NCI-H526 (cell line): ENCODE results near the gene STK39.

Experiments used
- DNase-seq, 2 experiments: peaks; one replicate each; lab custom pipeline; 2025; lab: John Stamatoyannopoulos, UW

The STK39 gene

DNA sequence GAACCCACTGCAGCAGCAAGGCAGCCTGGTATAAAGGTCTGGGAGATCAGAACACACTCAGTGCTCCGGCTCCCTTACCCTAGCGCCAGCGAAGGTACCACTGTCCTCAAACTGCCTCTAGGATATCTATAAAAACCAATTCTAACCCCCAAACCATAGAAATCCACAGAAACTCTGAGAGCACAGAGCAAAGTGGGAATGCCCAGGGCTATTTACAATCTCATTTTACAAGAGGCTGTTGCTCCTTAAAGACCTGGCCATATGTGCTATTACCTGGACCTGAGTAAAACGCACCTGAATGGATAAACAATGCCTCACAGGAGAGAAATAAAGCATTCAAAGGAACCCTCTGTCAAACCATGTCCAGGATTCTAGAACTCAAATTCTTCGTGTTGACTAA lies 4.3 kb downstream of the STK39 start:
- peak; percentile 16 to 61 for DNase-seq

DNA sequence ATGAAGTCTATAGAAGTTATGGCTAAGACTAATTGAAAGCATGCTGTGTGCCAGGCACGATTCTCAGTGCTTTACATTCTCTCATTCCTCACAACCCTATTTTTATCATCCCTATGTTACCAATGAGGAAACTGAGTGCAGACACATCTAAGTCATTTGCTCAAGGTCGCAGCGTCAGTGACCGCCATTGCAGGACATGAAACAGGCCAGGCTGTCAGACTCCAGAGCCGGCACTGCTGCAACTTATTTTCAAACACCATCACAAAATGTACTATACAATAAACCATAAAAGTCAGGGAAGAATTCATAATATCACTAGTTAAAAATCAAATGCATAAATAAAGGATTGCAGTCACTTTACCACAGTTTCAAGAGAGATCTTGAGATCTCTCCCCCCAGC lies 5.6 kb downstream of the STK39 start:
- DNase-seq = no peak

DNA sequence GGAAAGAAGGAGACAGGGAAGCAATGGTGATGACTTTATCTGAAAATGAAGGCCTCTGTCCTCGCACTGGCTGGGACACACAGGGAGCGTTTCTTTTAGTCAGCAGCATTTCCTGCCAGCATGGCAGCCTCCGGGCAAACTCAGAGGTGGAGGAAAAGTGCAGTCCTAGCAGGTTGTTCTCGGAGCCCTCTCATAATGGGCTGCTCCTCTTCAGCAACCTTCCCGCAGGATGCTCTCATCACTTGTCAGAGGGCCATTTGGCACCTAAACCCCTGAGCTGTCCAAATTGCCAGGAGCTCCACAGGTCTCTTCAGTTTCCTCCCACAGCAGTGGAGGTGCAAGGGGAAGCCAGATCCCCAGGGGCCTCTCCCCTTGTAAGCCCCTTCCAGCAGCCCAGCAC lies 6.2 kb downstream of the STK39 start:
- DNase-seq = no peak

DNA sequence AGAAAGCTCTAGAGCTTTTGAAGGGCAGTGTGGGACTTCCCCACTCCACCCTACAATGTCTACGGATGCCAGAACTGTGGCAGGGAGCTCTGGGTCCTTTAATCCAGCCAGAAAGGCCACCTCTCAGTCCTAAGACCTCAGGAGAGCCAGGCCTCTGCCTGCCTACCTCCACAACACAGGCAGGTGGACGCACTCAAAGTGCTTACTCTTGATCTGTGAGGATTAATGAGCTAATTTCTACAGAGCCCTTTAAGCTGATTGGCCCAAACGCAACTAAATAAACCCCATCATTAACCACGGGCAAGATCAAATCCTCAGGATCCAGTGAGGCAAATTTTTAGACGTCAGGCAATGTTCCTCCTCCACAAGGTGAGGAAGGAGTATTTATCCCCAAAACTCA lies 8.1 kb downstream of the STK39 start:
- no peak for DNase-seq

DNA sequence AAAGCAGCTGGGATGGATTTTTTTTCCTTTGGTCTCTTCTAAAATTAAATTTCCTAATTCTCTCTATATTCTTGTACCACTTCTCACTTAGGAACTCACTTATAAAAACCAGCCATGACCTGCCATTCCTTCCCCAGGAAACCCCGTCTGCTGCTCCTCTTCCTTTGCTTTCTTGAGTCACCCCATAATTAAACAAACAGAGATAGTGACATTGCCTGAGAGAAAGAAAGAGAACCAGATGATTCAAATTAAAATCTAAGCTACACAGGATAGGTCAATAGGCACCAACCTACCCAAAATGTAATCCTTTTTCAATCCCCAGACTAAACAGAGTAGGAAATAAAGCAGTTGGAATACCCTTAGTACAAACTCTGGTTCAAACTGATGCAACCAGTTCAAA lies 9.7 kb downstream of the STK39 start:
- no peak for DNase-seq

DNA sequence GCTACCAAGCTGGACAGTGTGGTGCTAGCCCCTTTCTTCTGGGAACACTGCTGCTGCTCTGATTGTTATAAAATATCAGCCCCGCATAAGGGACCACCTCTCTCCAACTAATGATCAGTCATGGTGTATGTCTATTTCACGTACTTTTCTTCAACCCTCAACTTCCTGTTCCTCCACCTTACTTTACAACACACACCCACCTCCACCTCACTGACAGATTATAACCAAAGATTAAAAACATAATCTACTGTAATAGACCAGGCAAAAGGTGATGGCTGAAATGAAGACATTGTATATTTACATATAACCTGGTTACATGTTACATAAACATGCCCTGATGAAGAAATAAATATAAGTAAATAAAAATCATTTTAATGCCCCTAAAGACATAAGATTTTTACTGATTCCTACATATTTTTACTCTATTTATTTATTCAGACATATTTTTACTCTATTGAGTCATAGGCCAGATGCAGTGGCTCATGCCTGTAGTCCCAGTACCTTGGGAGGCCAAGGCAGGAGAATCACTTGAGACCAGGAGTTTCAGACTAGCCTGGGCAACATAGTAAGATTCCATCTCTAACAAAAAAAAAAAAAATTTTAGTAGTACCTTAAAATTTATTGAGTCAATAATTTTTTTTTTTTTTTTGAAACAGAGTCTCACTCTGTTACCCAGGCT lies 12.8 kb downstream of the STK39 start:
- no peak for DNase-seq

DNA sequence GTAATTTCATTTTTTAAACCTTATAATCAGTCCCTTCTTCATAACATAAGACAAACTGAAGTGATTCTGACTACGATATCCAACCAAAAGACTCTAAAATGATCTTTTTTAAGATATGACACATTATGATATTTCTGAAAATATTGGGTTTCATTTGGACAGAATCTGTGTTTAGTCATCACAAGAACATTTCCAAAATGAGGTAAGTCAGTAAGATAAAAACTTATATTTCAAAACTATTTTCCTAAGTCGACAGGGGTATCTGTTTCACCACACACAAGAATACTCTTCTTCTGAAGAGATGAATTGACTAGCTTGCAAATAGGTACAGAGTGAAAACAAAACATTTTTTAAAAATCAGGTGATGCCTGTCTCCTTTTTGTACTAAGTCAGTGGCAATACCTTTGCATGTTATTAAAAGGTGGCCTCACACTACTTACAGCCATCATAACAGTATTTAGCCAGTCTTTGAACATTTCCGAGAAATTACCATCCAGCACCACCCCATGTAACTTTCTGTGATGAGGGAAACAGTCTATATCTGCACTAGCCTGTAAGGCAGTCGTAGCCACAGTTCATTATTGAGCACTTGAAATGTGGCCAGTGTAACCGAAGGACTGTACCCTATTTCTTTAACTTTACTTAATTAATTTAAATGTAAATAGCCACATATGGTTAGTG lies 13.5 kb downstream of the STK39 start:
- no peak for DNase-seq

DNA sequence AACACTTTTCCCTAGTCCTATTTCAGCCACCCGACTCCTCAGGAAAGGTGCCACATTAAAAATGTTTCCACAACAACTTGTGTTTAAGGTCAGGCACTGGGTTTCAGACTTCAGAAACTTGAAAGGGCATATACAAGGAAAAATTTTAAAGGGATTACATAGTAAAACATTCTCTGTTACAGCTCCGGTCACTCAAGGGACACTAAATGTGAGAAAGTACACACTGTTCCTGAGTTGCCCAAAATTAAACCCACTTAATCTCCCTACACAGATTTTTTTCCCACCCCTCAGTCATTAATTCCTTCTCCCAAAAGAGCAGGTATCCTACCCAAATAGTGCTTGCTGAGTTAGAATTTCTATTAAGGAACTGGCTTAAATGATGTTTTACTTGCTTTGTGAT lies 14.2 kb downstream of the STK39 start:
- no peak for DNase-seq

DNA sequence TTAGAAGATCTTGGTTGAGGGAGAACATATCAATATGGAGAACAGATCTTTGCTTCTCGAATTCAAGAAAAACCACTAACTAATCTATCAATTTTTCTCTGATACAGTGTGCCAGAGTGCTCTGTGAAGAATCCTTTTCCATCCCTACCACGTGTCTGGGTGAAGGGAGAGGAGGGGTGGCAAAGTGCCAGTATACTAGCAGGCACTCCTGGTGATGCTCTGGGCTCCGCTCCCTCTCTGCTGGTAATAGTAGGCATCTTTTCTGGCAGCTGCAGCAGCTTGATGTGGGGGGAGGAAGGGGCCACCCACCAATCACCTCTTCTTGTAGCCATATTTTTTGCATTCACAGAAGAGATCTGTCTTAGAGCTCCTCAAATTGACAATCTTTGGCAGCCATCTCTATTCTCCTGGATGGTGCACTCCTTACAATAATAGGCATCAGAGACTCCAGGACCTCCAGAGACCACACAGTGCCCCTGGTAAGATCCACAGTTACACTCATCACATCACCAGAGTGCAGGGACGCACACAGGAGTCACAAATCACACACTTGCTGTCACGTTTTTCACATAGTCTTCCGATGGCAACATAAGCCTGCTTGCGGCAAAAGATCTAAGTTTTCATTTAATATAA lies 15.7 kb downstream of the STK39 start:
- no peak for DNase-seq

DNA sequence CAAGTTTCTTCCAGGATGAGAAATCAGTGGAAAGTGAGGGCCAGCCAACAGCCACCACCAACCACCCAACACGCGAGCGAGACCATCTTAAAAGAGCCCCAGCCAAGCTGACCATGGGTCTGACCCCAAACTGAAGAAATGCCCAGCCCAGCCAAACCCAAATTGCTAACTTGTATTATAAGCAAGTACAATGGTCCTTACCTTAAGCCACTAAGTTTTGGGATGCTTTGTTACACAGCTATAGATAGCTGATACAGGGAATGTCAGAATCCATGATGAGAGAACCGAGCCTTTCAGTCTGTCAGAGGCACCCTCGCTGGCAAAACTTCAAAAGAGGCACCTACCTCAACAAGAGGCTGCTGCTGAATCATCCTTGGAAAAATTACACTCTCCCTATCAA lies 17.0 kb downstream of the STK39 start:
- DNase-seq = no peak

DNA sequence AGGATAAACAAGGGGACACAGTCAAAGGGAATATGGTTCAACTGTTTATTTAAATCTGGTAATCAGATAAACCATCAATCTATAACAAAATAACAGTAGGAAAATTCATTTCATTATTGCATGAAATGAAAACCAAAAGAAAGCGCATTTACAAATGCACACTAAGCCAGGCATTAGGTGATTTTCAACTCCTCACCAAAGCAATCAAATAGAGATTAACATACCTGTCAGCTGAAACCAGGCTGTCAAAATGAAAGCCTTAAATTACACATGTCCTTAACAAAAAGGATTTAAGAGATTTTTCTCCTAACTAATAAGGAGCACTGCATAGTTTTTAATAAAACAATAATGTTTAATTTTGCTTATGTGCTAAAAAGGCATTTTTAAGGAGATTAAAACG lies 23.0 kb downstream of the STK39 start:
- peak in 1 of 2 experiments; percentile 29 for DNase-seq

DNA sequence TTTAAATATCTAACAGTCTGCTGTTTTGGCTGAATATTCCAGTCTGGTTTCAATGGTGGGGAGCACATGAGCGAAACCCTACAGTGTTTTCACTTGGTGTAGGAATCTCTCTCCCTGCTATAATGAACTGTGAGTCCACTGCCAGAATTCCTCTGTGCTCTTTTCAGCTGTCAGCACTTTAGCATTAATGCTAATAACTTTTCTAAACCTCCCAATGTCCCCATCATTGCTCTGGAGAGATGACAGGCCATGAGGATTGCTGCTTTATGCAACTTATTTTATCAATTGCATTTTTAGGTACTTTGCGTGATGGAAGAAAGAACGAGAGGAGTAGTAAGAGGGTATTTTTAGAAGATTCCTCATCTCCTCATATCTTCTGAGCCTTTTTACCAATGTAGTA lies 25.3 kb downstream of the STK39 start:
- DNase-seq = no peak

DNA sequence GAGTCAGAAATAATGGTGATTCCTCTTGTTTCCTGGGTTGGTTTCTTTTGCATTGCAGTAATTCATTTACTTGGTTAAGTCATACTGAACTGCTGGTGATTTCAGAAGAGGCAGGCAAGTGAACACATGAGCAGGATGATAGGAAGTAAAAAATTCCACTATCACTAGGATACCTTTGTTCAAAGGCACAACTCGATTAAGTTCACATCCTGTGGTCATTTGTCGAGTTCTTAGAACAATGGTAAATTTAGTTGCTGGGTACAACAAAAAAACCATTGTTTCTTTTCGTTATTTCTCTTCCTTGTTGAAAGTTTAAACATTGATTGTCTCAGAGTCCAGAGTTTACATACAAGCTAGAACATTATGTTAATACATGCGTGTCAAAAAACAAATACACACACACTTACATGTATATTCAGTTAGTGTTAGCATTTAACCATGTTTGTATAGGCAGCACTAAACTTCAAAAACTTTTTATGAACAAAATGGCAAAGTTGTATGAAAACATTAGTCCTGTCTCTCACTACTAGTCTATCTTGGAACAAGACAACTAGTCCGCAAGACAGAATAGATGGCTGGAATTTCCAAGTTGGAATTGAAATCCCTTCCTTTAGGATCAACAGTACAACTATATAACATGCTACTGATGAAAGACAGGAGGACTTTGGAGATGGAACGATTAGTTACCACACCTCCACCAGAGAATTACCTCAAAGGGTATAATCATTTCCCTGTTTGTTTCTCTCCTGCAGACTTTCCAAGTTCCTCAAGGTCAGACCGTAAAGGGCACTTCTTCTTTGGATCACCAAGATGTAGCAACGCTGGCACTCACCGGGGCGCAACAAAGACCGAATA lies 26.2 kb downstream of the STK39 start:
- no peak for DNase-seq

DNA sequence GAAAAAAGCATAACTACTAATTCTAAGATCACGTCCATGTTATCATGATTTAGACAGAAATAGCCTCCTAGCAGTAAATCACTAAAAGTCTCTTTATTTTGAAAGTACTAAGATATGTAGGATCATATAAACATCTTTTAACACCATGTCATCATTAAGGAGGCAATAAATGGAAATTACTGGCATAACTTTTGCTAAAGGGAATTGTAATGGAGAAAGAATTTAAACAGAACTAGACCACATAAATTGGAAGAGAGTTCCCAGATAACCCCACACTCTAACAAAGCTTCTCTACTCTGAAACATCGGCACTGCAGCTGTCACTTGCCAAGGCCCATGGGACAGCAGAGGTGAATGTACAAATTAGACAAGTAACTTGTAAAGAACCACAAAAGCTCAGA lies 29.5 kb downstream of the STK39 start:
- DNase-seq = no peak

DNA sequence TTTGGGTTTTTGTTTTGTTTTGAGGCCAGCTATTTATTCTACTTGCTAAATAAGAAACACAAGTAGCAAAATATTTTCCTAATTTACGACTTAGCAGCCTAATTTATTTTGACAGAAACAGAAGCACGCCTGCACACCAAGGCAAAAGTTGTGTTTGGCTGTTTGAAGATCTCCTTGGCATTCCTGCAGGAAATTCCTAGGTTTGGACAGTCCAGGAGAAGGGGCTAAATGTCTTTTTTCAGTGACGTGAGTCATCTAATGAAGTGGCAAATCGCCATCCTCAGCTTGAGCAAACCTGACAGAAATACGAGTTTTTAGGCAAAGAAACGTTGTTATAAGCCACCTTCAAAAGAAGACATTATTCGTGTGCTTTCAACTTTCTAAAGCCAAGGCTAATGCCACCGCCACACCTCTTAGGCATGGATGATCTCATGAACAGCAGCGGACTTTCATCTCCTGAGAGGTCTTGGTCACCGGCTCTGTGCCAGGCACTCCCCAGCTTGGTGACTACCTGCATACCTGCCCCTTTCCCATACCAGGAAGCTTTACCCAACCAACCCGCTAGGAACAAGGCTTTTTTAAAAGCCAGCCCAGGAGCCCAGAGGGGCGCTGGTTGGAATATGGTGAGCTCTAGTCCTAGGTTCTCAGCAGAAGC lies 30.9 kb downstream of the STK39 start:
- no peak for DNase-seq

DNA sequence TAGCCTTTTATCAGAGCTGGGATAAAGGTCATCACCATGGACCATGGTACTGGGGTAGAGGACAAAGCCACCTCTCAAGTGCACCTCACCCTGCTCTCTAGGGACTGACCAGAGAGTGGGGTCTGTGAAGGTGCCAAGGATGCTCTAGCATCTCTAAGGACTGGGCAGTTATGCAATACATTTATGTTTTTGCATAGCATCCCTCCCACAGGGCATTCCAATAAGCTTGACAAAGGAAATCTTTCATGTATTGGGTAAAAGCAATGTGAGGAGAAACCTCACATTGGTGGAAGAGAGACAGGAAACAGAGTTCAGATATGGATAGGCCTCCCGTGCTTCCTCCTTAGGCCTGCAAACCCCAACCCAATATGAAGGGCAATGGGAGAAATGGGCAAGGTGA lies 31.6 kb downstream of the STK39 start:
- DNase-seq = no peak

DNA sequence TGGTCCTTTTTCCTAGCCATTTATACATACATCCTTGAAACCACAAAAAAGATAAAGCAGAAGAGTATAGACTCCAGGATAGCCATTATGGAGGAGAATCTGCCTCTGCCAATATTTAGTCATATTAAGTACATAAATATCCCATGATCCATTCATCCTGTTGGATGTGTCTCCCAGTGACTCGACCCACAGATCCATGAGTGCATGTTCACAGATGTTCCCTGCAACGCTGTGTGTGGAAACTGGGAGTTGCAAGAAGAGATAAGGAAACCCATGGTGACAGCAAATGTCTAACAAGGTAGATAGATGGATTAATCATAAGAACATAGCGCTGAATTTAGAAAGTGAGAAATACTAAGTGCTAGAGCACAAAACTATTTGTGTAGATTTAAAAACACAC lies 34.5 kb downstream of the STK39 start:
- DNase-seq = no peak

DNA sequence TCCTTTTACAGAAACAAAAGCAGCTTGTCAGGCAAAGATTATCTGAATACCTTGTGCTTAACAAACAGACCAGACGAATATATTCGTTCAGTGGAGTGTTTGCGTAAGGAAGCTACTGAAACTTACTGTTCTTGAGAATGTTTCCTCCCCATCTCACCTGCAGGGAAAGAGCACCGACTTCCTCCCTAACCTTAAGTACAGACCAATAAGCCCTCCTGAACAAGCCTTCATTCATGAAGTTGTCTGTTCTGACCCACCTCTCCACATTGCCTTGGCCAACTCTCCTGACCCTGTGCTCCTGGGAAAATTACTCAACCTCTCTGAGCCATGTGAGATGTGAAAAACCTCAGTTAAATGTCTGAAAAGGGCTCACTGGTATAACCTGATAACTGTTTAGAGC lies 35.2 kb downstream of the STK39 start:
- no peak for DNase-seq

DNA sequence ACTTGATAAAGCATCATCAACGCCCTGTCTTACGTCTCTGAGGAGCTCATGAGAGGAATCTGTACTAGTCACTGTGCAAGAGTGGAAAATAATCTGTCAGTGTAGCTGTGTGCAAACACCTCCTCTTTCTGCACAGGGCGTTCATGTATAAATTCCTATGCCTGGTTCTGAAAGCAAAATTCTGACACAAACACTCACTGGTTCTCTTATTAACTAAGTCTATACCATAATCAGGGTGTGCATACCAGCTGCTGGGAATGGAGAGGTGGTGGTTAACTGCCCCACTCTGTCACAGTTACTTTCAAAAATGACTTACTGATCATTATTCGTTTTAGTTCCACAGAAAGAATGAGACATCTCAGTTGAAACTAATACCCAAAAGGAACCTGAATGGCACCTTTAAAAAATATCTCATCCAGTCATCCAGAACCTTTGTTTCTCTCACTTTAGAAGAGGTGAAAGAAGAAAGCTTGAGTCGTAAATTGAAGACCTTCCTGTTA lies 35.7 kb downstream of the STK39 start:
- no peak for DNase-seq

DNA sequence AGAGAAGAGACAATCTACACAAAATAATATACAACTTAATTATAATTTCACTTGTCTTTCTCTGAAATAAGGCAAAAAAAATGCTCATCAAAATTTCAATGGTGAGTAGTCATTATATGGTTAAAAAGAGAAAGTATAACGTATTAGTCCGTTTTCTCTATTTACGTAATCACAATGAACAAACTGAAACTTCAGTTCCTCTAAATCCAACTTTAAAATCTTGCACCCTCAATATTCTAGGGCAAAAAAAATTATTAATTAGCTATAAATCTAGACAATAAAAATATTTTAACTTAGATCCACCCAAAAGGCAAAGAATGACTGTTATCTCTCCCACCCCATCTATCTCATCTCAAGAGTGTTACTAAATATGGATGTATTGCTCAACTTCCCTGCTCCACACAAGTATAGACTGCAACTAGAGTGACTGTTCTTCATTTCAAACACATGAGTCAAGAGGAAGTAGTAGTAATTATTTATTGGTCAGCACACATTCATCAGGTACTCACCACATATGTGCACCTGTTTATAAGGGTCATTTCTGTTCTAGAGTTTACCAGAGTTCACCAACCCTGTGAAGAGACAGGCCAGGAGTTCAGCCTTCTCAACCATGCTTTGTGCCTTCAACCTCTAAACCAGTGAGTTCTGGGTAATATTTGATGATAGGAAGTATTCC lies 36.4 kb downstream of the STK39 start:
- no peak for DNase-seq

DNA sequence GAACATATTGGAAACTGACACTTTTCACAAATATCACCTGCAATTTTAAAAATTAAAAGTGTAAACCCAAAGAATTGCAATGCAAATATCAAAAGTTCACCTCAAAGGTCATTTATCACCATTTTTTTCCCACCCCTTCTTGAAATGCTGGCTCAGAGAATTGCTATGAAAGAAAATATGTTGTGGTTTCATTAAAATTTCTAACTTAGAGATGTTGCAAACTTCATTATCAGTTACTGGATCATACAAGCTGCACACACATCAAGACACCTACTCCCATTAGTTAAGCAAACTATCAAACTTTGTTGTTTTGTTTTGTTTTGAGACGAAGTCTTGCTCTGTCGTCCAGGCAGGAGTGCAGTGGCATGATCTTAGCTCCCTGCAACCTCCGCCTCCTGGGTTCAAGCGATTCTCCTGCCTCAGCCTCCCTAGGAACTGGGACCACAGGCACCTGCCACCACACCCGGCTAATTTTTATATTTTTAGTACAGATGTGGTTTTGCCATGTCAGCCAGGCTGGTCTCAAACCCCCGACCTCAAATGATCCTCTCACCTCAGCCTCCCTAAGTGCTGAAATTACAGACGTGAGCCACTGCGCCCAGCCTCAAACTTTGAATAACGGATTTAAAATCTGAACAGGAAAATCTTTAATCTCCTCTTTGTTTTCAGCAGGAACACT lies 37.0 kb downstream of the STK39 start:
- no peak for DNase-seq
